K562 (cell line): Measurements from ENCODE around the gene CCDC97. TPM values are rescaled to one million over a fixed set of nuclear protein-coding genes. Genes with fewer than 3 reads are reported as not detected.

Source experiments
- CHD2 ChIP-seq: IDR thresholded peaks from 2 replicates; pipeline ENCODE4 v1.6.1; 2011; ENCODE audit warnings: low read depth, low read length
- FOXJ3 ChIP-seq: sonication (generic); formaldehyde crosslinking; IDR thresholded peaks from 2 replicates; pipeline ENCODE4 v1.4.0; 2020; ENCODE audit warnings: mild to moderate bottlenecking, missing genetic modification reagents
- GTF2A2 ChIP-seq: IDR thresholded peaks from 2 replicates; pipeline ENCODE4 v1.6.1; 2016; ENCODE audit warnings: mild to moderate bottlenecking, missing genetic modification characterization, missing compliant biosample characterization
- ILF3 ChIP-seq: fragments of 450-650 bp; IDR thresholded peaks from 2 replicates; pipeline ENCODE4 v1.6.1; 2018; ENCODE audit warnings: antibody characterized with exemption, mild to moderate bottlenecking, moderate library complexity, borderline replicate concordance
- KDM5B ChIP-seq: fragments of 200-600 bp; sonication (generic); IDR thresholded peaks from 2 replicates; pipeline ENCODE4 v1.6.1; 2012; ENCODE audit warnings: low read depth, mild to moderate bottlenecking, moderate library complexity, low read length, control low read depth, inconsistent platforms; ENCODE audit not compliant: insufficient replicate concordance
- KLF10 ChIP-seq: fragments of 250-450 bp; sonication (Bioruptor Pico); IDR thresholded peaks from 2 replicates; pipeline ENCODE4 v1.6.1; 2021; ENCODE audit warnings: matching md5 sums
- NUFIP1 ChIP-seq: fragments of 450-650 bp; IDR thresholded peaks from 2 replicates; pipeline ENCODE4 v1.6.1; 2018; ENCODE audit not compliant: partially characterized antibody
- PHB2 ChIP-seq: fragments of 450-650 bp; IDR thresholded peaks from 2 replicates; pipeline ENCODE4 v1.6.1; 2017; ENCODE audit warnings: low read depth
- PTBP1 ChIP-seq: fragments of 200-400 bp; formaldehyde crosslinking; IDR thresholded peaks from 2 replicates; pipeline ENCODE4 v1.6.1; 2017; ENCODE audit warnings: low read depth, low read length
- PYGO2 ChIP-seq: fragments of 450-650 bp; IDR thresholded peaks from 2 replicates; pipeline ENCODE4 v1.6.1; 2016; ENCODE audit warnings: mild to moderate bottlenecking, missing genetic modification characterization, moderate library complexity, missing compliant biosample characterization
- RUNX1 ChIP-seq: sonication (generic); IDR thresholded peaks from 2 replicates; pipeline ENCODE4 v1.6.1; 2016; ENCODE audit warnings: antibody characterized with exemption, low read depth
- SAFB ChIP-seq: fragments of 200-400 bp; formaldehyde crosslinking; IDR thresholded peaks from 2 replicates; pipeline ENCODE4 v1.6.1; 2017; ENCODE audit warnings: low read depth, low read length, borderline replicate concordance
- SREBF2 ChIP-seq: sonication (generic); formaldehyde crosslinking; IDR thresholded peaks from 2 replicates; pipeline ENCODE4 v1.4.0; 2020; ENCODE audit warnings: mild to moderate bottlenecking, missing genetic modification reagents
- TGIF2 ChIP-seq: sonication (generic); formaldehyde crosslinking; IDR thresholded peaks from 2 replicates; pipeline ENCODE4 v1.8.1; 2022; ENCODE audit warnings: mild to moderate bottlenecking, missing genetic modification reagents, moderate library complexity
- TRIM28 ChIP-seq: fragments of 450-650 bp; IDR thresholded peaks from 2 replicates; pipeline ENCODE4 v1.6.1; 2017
- U2AF2 ChIP-seq: fragments of 200-400 bp; formaldehyde crosslinking; optimal IDR thresholded peaks from 2 replicates; pipeline ENCODE3; 2017; ENCODE audit warnings: low read depth, mild to moderate bottlenecking, low read length
- ZNF232 ChIP-seq: sonication (generic); formaldehyde crosslinking; IDR thresholded peaks from 2 replicates; pipeline ENCODE4 v1.8.0; 2022; ENCODE audit warnings: mild to moderate bottlenecking, missing genetic modification reagents
- ZNF444 ChIP-seq: fragments of 250-450 bp; sonication (Bioruptor Pico); IDR thresholded peaks from 2 replicates; pipeline ENCODE4 v1.4.0; 2020; ENCODE audit warnings: mild to moderate bottlenecking, moderate library complexity
- ZNF518B ChIP-seq: fragments of 250-450 bp; sonication (Bioruptor Pico); IDR thresholded peaks from 2 replicates; pipeline ENCODE4 v1.5.0; 2021; ENCODE audit warnings: mild to moderate bottlenecking, moderate library complexity
- ZNF584 ChIP-seq: fragments of 200-800 bp; sonication (Bioruptor generic); IDR thresholded peaks from 2 replicates; pipeline ENCODE4 v1.6.1; 2016; ENCODE audit warnings: low read depth, mild to moderate bottlenecking, missing genetic modification characterization, missing compliant biosample characterization
- ZNF780A ChIP-seq: fragments of 250-450 bp; sonication (Bioruptor Pico); IDR thresholded peaks from 2 replicates; pipeline ENCODE4 v1.5.0; 2021; ENCODE audit warnings: mild to moderate bottlenecking
- polyA plus RNA-seq, 8 experiments: library from polyadenylated mRNA; depleted of rRNA in 4 of 8; stranded (reverse) in 5 of 8; unstranded in 3 of 8; fragments of >200 nt; fragmentation: Nextera tagmentation in 2 of 8; fragmentation: Illumina TruSeq in 1 of 8; extraction: Ambion mirVana in 2 of 8; extraction: Trizol in 1 of 8; gene quantifications; 2 replicates each; pipeline versions ENCODE4 v1.2.1 to v1.2.3, GENCODE V29; 2011 to 2014; ENCODE audit warnings: inconsistent platforms in 1 of 8, missing spikeins in 1 of 8
- total RNA-seq, 7 experiments: library from RNA; depleted of rRNA in 6 of 7; stranded (reverse); fragments of >200 nt in 6 of 7; fragmentation: Illumina TruSeq in 2 of 7; extraction: Trizol in 2 of 7; gene quantifications; 2 replicates each; pipeline versions ENCODE4 v1.2.1 to v1.2.3, GENCODE V29; 2011 to 2021; ENCODE audit warnings: low replicate concordance in 1 of 7
- TF ChIP-seq, protein P1 (sequence below): fragments of 450-650 bp; conservative IDR thresholded peaks from 2 replicates; pipeline ENCODE4 v1.6.1; 2016; ENCODE audit warnings: missing genetic modification characterization, low read depth, mild to moderate bottlenecking, missing compliant biosample characterization, moderate library complexity
- TF ChIP-seq, protein P2 (sequence below): fragments of 450-650 bp; formaldehyde crosslinking; conservative IDR thresholded peaks from 2 replicates; pipeline ENCODE4 v1.4.0; 2022; ENCODE audit warnings: mild to moderate bottlenecking, missing genetic modification characterization

The CCDC97 gene
- total and polyA plus RNA-seq, 9 of the 15 experiments (the other 6 are each of a cell fraction or from before 2014, with no cell fraction given): 0.60 to 16.5 (median 7.0) TPM

DNA sequence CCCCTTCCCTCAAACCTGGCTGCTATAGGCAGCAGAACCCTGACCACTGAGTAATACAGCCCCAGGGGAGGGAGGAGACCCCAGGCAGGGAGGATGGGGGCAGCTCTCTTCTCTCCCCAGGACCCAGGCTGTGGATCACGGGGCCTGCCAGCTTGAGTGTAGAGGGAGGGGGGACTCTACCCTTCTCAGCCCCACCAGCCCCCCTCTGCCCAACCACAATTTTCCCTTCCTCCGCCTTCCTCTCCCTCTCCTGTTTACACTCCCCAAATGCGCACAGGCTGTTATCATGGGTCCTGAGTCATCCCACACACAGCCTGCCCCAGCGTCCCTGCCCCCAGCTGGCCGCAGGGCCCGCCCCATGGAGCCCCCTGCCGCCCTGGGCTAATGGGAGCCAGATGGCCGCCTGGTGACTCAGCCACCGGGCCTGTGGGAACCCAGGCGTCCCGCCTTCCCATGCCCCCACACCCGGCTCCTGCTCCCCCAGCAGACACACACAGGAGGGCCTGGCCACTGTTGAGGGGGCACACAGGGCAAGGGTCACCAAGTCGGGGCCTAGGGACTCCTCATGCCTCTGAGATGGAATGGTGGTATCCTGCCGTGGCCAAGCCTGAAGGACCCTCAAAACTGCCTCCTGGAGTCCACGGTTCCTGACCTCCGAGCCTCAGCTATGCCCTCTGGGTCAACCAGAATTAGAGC lies 13.6 kb downstream of the CCDC97 start (continued):
- TF ChIP-seq ZNF518B (CRISPR knock-in tag): no peak
- TF ChIP-seq CHD2: peak; percentile 10; the same call in 1 of the 2 replicates
- no peak for TF ChIP-seq PTBP1
- no peak for TF ChIP-seq PHB2
- no peak for TF ChIP-seq KDM5B
- TF ChIP-seq ZNF780A (CRISPR knock-in tag): no peak
- no peak for TF ChIP-seq KLF10 (CRISPR knock-in tag)
- no peak for TF ChIP-seq SAFB
- no peak for TF ChIP-seq TGIF2 (CRISPR knock-in tag)
- TF ChIP-seq NUFIP1: no peak
- TF ChIP-seq RUNX1: no peak
- no peak for TF ChIP-seq U2AF2
- TF ChIP-seq ZNF584 (CRISPR knock-in tag): no peak; the same call in 1 of the 2 replicates
- no peak for TF ChIP-seq ZNF444
- TF ChIP-seq, protein P1, sequence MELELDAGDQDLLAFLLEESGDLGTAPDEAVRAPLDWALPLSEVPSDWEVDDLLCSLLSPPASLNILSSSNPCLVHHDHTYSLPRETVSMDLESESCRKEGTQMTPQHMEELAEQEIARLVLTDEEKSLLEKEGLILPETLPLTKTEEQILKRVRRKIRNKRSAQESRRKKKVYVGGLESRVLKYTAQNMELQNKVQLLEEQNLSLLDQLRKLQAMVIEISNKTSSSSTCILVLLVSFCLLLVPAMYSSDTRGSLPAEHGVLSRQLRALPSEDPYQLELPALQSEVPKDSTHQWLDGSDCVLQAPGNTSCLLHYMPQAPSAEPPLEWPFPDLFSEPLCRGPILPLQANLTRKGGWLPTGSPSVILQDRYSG: 0 out of 2 replicates have a peak, but pooled peaks have one; percentile 54
- TF ChIP-seq FOXJ3: no peak
- TF ChIP-seq PYGO2: no peak
- no peak for TF ChIP-seq ILF3
- TF ChIP-seq TRIM28: no peak; the same call in 1 of the 2 replicates
- TF ChIP-seq SREBF2 (CRISPR knock-in tag): no peak
- TF ChIP-seq, protein P2, sequence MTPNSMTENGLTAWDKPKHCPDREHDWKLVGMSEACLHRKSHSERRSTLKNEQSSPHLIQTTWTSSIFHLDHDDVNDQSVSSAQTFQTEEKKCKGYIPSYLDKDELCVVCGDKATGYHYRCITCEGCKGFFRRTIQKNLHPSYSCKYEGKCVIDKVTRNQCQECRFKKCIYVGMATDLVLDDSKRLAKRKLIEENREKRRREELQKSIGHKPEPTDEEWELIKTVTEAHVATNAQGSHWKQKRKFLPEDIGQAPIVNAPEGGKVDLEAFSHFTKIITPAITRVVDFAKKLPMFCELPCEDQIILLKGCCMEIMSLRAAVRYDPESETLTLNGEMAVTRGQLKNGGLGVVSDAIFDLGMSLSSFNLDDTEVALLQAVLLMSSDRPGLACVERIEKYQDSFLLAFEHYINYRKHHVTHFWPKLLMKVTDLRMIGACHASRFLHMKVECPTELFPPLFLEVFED (CRISPR knock-in tag): no peak
- TF ChIP-seq ZNF232: no peak
- TF ChIP-seq GTF2A2: no peak
